Calu3 (cell line): Measurements from ENCODE around the gene ANAPC4. TPM values are rescaled to one million over a fixed set of nuclear protein-coding genes. Genes with fewer than 3 reads are reported as not detected.
"Not testable (repeated sequence)": the region's sequence is repeated elsewhere in the genome, so short reads cannot be mapped to it uniquely, and the experiment has no call there.

ENCODE experiments used
- BruUV-seq: library from RNA; stranded (reverse); fragments of 400-500 nt; replicated peaks from 2 replicates; lab custom pipeline; 2021; lab: Mats Ljungman, UMichigan
- CTCF ChIA-PET: fragments of 300-600 bp; sonication (Branson Sonifier 250); formaldehyde crosslinking; loops from one replicate; lab custom pipeline; 2022; ENCODE audit warnings: antibody characterized with exemption; lab: Charles Lee
- DNase-seq: peaks from one replicate; pipeline ENCODE4 v3.0.0; 2022
- H3K27ac Mint-ChIP-seq: one replicate; pipeline ENCODE4 v1.8.0; 2022; ENCODE audit warnings: mixed read lengths; ENCODE audit not compliant: unreplicated experiment
- H3K27me3 Mint-ChIP-seq: one replicate; pipeline ENCODE4 v1.8.0; 2022; ENCODE audit warnings: mixed read lengths; ENCODE audit not compliant: unreplicated experiment
- H3K36me3 Mint-ChIP-seq: one replicate; pipeline ENCODE4 v1.8.0; 2022; ENCODE audit warnings: mild to moderate bottlenecking, moderate library complexity, mixed read lengths; ENCODE audit not compliant: insufficient read depth, unreplicated experiment
- H3K4me1 Mint-ChIP-seq: one replicate; pipeline ENCODE4 v1.8.0; 2022; ENCODE audit warnings: mild to moderate bottlenecking, low read depth, mixed read lengths; ENCODE audit not compliant: unreplicated experiment
- H3K4me3 Mint-ChIP-seq: one replicate; pipeline ENCODE4 v1.8.0; 2022; ENCODE audit warnings: mild to moderate bottlenecking, low read depth, moderate library complexity, mixed read lengths; ENCODE audit not compliant: unreplicated experiment
- H3K9me3 Mint-ChIP-seq: one replicate; pipeline ENCODE4 v1.8.0; 2022; ENCODE audit warnings: low read depth, mixed read lengths; ENCODE audit not compliant: unreplicated experiment
- CTCF ChIP-seq: fragments of 200-600 bp; IDR thresholded peaks from one replicate; pipeline ENCODE4 v1.8.0; 2022; ENCODE audit warnings: antibody characterized with exemption; ENCODE audit not compliant: unreplicated experiment
- intact Hi-C: fragments of 100-400 bp; cut with micrococcal nuclease; formaldehyde crosslinking; loops from one replicate; pipeline ENCODE4 v1.10.0; 2022; ENCODE audit not compliant: unreplicated experiment
- total RNA-seq: library from RNA; stranded (reverse); gene quantifications from 2 replicates; pipeline ENCODE4 v1.2.3, GENCODE V29; 2022

ANAPC4 gene
- total RNA-seq, 1 experiment from 2014 or later: 23.2 TPM

DNA sequence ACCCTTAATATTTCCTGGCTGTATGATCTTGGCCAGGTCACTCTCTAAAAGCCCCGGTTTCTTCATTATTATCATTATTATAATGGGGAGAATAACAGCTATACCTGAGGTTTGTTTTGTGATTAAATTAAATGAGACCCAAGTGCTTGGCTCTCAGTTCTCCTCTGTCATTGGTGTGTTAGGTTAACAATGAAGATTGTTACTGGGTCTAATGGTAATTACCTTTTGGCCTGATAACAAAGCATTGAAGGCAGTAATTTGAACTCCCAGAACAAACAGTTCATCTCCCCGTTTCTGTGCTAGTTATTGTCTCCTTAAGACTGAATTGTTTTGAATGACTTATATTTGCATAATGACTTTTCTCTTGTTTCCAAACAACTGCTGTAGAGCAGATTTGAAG lies 6.8 kb upstream of the ANAPC4 start:
- Mint-ChIP-seq H3K4me1 (peaks cover 22% of the 10 kb centered on the region), H3K4me3 (no peak overlapping the region), H3K27ac (no peak overlapping the region), H3K27me3 (no peaks in the 10 kb centered on the region), H3K9me3 (no peaks in the 10 kb centered on the region), H3K36me3 (peaks cover 5% of the 10 kb centered on the region)
- DNase-seq: no peak
- intact Hi-C loops: no loop called here
- BruUV-seq: no TSS peak
- CTCF ChIA-PET: no interaction called here
- no peak for TF ChIP-seq CTCF

DNA sequence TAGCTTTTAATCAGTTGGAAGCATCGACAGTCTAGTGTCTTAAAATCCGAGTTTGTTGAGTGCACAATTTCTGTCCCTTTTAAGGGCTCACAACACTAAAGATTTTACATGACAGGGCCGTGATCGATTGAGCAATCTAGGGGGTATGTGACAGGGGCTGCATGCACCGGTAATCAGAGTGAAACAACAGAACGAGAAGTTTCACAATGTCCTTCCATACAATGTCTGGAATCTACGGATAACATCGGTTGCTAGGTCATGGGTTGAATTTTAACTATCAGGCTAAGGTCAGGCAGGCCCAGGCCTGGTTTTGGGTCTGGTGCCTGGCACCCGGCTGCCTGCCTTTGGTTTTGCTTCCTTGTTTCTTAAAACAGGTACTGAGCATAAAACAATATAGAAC lies 4.5 kb upstream of the ANAPC4 start:
- DNase-seq, CTCF ChIA-PET, intact Hi-C loops, H3K9me3 Mint-ChIP-seq, BruUV-seq, H3K27me3 Mint-ChIP-seq: not testable (repeated sequence)
- Mint-ChIP-seq H3K36me3 (peaks cover 15% of the 10 kb centered on the region), H3K4me3 (peak overlapping the region; percentile 24), H3K27ac (peak overlapping the region; percentile 21), H3K4me1 (peaks cover 22% of the 10 kb centered on the region)

GRCh38 chr4:25377572-25378436 lies 741 bp downstream of the ANAPC4 start:
- Mint-ChIP-seq H3K27me3 (no peaks in the 10 kb centered on the region), H3K4me1 (peaks cover 9% of the 10 kb centered on the region), H3K4me3 (no peak overlapping the region), H3K36me3 (peaks cover 24% of the 10 kb centered on the region), H3K27ac (peak overlapping the region; percentile 77), H3K9me3 (no peaks in the 10 kb centered on the region)
- no peak for DNase-seq
- intact Hi-C loops: no loop called here
- BruUV-seq: TSS peak; percentile 63
- TF ChIP-seq CTCF: no peak
- CTCF ChIA-PET: no interaction called here

DNA sequence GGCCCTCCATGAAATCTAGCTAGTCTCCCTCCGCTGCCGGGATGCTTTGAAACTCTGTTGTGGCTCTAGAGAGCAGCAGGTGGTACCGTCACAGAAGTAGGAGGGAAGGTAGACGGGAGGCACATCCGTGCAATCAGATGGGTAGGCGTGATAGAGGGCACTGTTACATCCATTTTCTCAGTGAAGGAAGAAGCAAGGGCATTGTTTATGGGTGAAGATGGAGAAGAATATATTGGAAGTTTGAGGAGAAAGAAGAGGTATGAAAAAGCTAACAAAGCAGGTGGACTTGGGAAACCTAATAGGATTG lies 1.3 kb downstream of the ANAPC4 start:
- peaks cover 3% of the 10 kb centered on the region for H3K4me1 Mint-ChIP-seq
- intact Hi-C loops: no loop called here
- no peak for DNase-seq
- no peaks in the 10 kb centered on the region for H3K9me3 Mint-ChIP-seq
- CTCF ChIA-PET: no interaction called here
- BruUV-seq: no TSS peak
- H3K27ac Mint-ChIP-seq: no peak overlapping the region
- no peak overlapping the region for H3K4me3 Mint-ChIP-seq
- H3K36me3 Mint-ChIP-seq: peaks cover 23% of the 10 kb centered on the region
- no peak for TF ChIP-seq CTCF
- H3K27me3 Mint-ChIP-seq: no peaks in the 10 kb centered on the region

DNA sequence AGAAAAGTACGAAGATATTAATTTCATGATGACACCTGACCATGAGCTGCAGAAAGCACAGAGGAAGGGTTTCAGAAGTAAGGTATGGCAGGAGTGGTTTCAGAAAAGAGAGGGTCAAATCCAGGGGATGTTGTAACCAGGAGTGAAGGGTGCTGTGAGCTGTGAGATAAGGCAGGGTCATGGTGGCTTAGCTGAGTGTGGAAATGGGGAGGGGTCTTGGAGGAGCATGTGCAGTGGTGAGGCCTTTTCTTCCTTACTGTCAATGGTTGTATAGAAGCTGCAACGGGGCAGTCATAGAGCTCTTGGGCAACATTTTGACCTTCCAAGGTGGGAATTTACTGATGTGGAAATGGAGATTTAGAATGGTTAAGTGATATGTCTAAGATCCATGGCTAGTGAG lies 2.5 kb downstream of the ANAPC4 start:
- no peak overlapping the region for H3K27ac Mint-ChIP-seq
- H3K27me3 Mint-ChIP-seq: no peaks in the 10 kb centered on the region
- no TSS peak for BruUV-seq
- TF ChIP-seq CTCF: no peak
- DNase-seq: no peak
- no peaks in the 10 kb centered on the region for H3K9me3 Mint-ChIP-seq
- intact Hi-C loops: no loop called here
- CTCF ChIA-PET: no interaction called here
- no peak overlapping the region for H3K4me3 Mint-ChIP-seq
- H3K36me3 Mint-ChIP-seq: peaks cover 28% of the 10 kb centered on the region
- no peaks in the 10 kb centered on the region for H3K4me1 Mint-ChIP-seq
